Measurements from ENCODE around the gene NUP188. TPM values are rescaled to one million over a fixed set of nuclear protein-coding genes. Genes with fewer than 3 reads are reported as not detected.

NUP188 gene
- total and polyA plus RNA-seq, 2 donors (not counting 3 experiments of a cell fraction or from before 2014, with no cell fraction given), result 62.7 to 66.2 TPM

DNA sequence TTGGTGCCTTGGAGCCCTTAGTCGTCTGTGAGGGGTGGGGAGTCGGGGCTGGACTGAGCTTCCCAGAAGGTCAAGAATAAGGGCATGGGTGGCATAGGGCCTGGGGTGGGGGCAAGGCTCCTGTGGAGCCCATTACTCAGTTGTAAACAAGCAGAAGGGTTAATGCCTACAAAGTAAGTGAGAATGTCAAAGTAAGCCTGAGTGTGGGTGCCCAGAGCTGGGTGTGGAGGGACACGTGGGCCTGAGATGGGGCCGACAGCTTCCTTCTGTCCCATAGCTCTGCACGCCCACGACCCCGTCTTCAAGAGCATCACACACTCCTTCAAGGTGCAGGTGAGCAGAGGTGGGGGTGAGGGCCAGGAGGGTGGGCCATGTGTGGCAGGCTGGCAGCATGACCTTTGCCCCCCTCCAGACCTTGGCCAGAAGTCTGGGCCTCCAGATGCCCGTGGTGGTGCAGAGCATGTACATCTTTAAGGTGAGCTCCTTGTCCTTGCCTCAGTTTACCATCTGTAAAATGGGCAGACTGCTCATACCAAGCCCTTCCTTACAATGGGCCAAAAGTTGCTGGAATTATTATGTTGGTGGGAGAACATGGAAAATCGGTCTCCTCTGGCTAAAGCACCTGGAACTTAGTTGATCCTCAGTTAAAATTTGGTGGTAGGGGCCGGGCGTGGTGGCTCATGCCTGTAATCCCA lies 11.2 kb upstream of the NUP188 start:
- DNase-seq (ENCODE audit: low read depth, low spot score) (no peak), FAIRE-seq (no peak)
- Histone ChIP-seq H4K20me1 (replicated peaks; ENCODE audit: control insufficient read depth, extremely low read depth, insufficient read depth, low read length) (no peaks in the 10 kb centered on the region), H3K79me2 (ENCODE audit: control insufficient read depth, insufficient read depth, low read length) (no peaks in the 10 kb centered on the region), H3K9me3 (replicated peaks; ENCODE audit: control insufficient read depth, insufficient read depth, low read length) (no peaks in the 10 kb centered on the region), H3K36me3 (ENCODE audit: control insufficient read depth in 2 of 2, extremely low read depth in 1 of 2, insufficient read depth in 2 of 2, low read length in 2 of 2) (no peaks in the 10 kb centered on the region), H3K27me3 (ENCODE audit: control insufficient read depth in 2 of 2, insufficient read depth in 2 of 2, low read length in 2 of 2) (no peaks in the 10 kb centered on the region), H3K4me3 (replicated peaks in 1 of 3; ENCODE audit: insufficient read depth in 1 of 3, low read depth in 1 of 3, low read length in 3 of 3) (no peak overlapping the region), H3K4me1 (ENCODE audit: control insufficient read depth, extremely low read depth, insufficient read depth, low read length) (peaks cover 12% of the 10 kb centered on the region), H3K4me2 (ENCODE audit: insufficient read depth, low read length) (no peak overlapping the region), H2AFZ (ENCODE audit: low read depth, low read length) (no peak overlapping the region), H3K9me1 (replicated peaks; ENCODE audit: control insufficient read depth, extremely low read depth, insufficient read depth, low read length) (no peaks in the 10 kb centered on the region), H3K27ac (ENCODE audit: insufficient read depth, low read depth, low read length) (no peak overlapping the region), H3K9ac (replicated peaks; ENCODE audit: extremely low read depth, insufficient read depth, low read length) (no peak overlapping the region)
- no peak for TF ChIP-seq MYC (IDR thresholded peaks at IDR 0.05; ENCODE audit: low read depth, low read length)
- TF ChIP-seq GATA2 (IDR thresholded peaks at IDR 0.05; ENCODE audit: insufficient read depth, insufficient read length, low read depth, low read length), result no peak
- TF ChIP-seq POLR2A (IDR thresholded peaks at IDR 0.05; ENCODE audit: low read depth, low read length), result no peak
- TF ChIP-seq JUN (IDR thresholded peaks at IDR 0.05; ENCODE audit: borderline replicate concordance, insufficient read depth, insufficient read length, low read depth), result no peak
- no peak for TF ChIP-seq POLR2AphosphoS5 (IDR thresholded peaks at IDR 0.05; ENCODE audit: insufficient read depth, low read depth, low read length)
- TF ChIP-seq MAX (IDR thresholded peaks at IDR 0.05; ENCODE audit: insufficient read depth, insufficient read length), result no peak
- no peak for TF ChIP-seq CTCF (IDR thresholded peaks at IDR 0.05; ENCODE audit: extremely low read depth in 1 of 2, insufficient read depth in 1 of 2, low read depth in 1 of 2, low read length in 2 of 2)
- TF ChIP-seq FOS (IDR thresholded peaks at IDR 0.05; ENCODE audit: borderline replicate concordance, insufficient read depth, low read length), result no peak
- TF ChIP-seq EZH2 (IDR thresholded peaks at IDR 0.05; ENCODE audit: borderline replicate concordance, low read depth, low read length, severe bottlenecking), result no peak
- intact Hi-C loops (cut with micrococcal nuclease) (no loop called here), dilution Hi-C loops (cut with MboI; ENCODE audit: extremely low pct_ligation_motif_present, low sequenced_read_pairs) (no loop called here)
- BruUV-seq (replicated peaks), result no TSS peak
- ChIA-PET POLR2A (no interaction called here), CTCF (interaction anchor here (0.8 to 2.8 kb wide), 3 partner anchors 9 to 73 kb away, joined by 3 to 11 read pairs (median 3); no protein-coding TSS in a partner anchor)

All from endothelial cell of umbilical vein (primary cell).